H9 (cell line): ENCODE results near the gene PAEP. TPM values are rescaled to one million over a fixed set of nuclear protein-coding genes. Genes with fewer than 3 reads are reported as not detected.

Experiments
- DNase-seq: peaks from one replicate; pipeline ENCODE4 v3.0.0-alpha.2; 2017
- H2AFZ ChIP-seq: one replicate; pipeline ENCODE4 v1.6.1; 2013; ENCODE audit warnings: mild to moderate bottlenecking, low read length, control low read depth, moderate library complexity
- H2AK5ac ChIP-seq: 2 replicates; pipeline ENCODE4 v1.6.1; 2013; ENCODE audit warnings: low read length, control low read depth, mixed read lengths; ENCODE audit not compliant: insufficient read length
- H2BK120ac ChIP-seq: one replicate; pipeline ENCODE4 v1.6.1; 2013; ENCODE audit warnings: low read depth, mild to moderate bottlenecking, low read length, control low read depth, inconsistent platforms; ENCODE audit not compliant: poor library complexity, severe bottlenecking
- H2BK12ac ChIP-seq: 2 replicates; pipeline ENCODE4 v1.6.1; 2013; ENCODE audit warnings: low read length, control low read depth, mixed read lengths, low read depth; ENCODE audit not compliant: insufficient read length
- H2BK15ac ChIP-seq: 2 replicates; pipeline ENCODE4 v1.6.1; 2013; ENCODE audit warnings: low read depth, low read length, control low read depth
- H2BK20ac ChIP-seq: one replicate; pipeline ENCODE4 v1.6.1; 2013; ENCODE audit warnings: low read depth, mild to moderate bottlenecking, low read length, control low read depth, inconsistent platforms; ENCODE audit not compliant: poor library complexity, severe bottlenecking
- H2BK5ac ChIP-seq: 2 replicates; pipeline ENCODE4 v1.6.1; 2013; ENCODE audit warnings: low read length, control low read depth, mixed read lengths; ENCODE audit not compliant: insufficient read length
- H3K14ac ChIP-seq: 2 replicates; pipeline ENCODE4 v1.6.1; 2013; ENCODE audit warnings: low read length, control low read depth; ENCODE audit not compliant: insufficient read depth
- H3K18ac ChIP-seq: 2 replicates; pipeline ENCODE4 v1.6.1; 2013; ENCODE audit warnings: low read depth, mild to moderate bottlenecking, mixed read lengths, low read length, control low read depth; ENCODE audit not compliant: insufficient read length
- H3K23ac ChIP-seq: 2 replicates; pipeline ENCODE4 v1.6.1; 2013; ENCODE audit warnings: low read length, control low read depth, mixed read lengths, low read depth; ENCODE audit not compliant: insufficient read length
- H3K23me2 ChIP-seq: 2 replicates; pipeline ENCODE4 v1.6.1; 2013; ENCODE audit warnings: low read depth, mild to moderate bottlenecking, mixed read lengths, low read length, control low read depth; ENCODE audit not compliant: insufficient read length, poor library complexity, severe bottlenecking
- H3K27ac ChIP-seq: 2 replicates; pipeline ENCODE4 v1.5.1; 2013; ENCODE audit warnings: low read length, control low read depth, mixed read lengths, low read depth; ENCODE audit not compliant: insufficient read length
- H3K27me3 ChIP-seq: 2 replicates; pipeline ENCODE4 v1.6.1; 2013; ENCODE audit warnings: low read length, control low read depth, inconsistent platforms; ENCODE audit not compliant: insufficient read depth
- H3K4ac ChIP-seq: 2 replicates; pipeline ENCODE4 v1.6.1; 2013; ENCODE audit warnings: low read depth, mild to moderate bottlenecking, control low read depth, inconsistent platforms, low read length, moderate library complexity
- H3K4me1 ChIP-seq: 2 replicates; pipeline ENCODE4 v1.6.1; 2013; ENCODE audit warnings: low read length, control low read depth, inconsistent platforms; ENCODE audit not compliant: insufficient read depth
- H3K4me2 ChIP-seq: 2 replicates; pipeline ENCODE4 v1.6.1; 2013; ENCODE audit warnings: low read length, control low read depth, mixed read lengths; ENCODE audit not compliant: insufficient read length, insufficient read depth
- H3K56ac ChIP-seq: 2 replicates; pipeline ENCODE4 v1.6.1; 2013; ENCODE audit warnings: low read depth, mild to moderate bottlenecking, mixed read lengths, low read length, control low read depth; ENCODE audit not compliant: insufficient read length
- H3K79me1 ChIP-seq: 2 replicates; pipeline ENCODE4 v1.6.1; 2013; ENCODE audit warnings: low read depth, mild to moderate bottlenecking, moderate library complexity, low read length, control low read depth, inconsistent platforms; ENCODE audit not compliant: insufficient read depth, poor library complexity, severe bottlenecking
- H3K79me2 ChIP-seq: 2 replicates; pipeline ENCODE4 v1.6.1; 2013; ENCODE audit warnings: low read length, control low read depth, inconsistent platforms; ENCODE audit not compliant: insufficient read depth
- H3K9ac ChIP-seq: 2 replicates; pipeline ENCODE4 v1.6.1; 2013; ENCODE audit warnings: low read length, control low read depth, mixed read lengths; ENCODE audit not compliant: insufficient read length; ENCODE audit errors: extremely low read depth
- H3K9me3 ChIP-seq: one replicate; pipeline ENCODE4 v1.6.1; 2013; ENCODE audit warnings: low read depth, low read length, inconsistent platforms; ENCODE audit not compliant: control insufficient read depth
- H3T11ph ChIP-seq: one replicate; pipeline ENCODE4 v1.6.1; 2013; ENCODE audit warnings: mild to moderate bottlenecking, low read length, control low read depth, inconsistent platforms
- H4K20me1 ChIP-seq: one replicate; pipeline ENCODE4 v1.6.1; 2013; ENCODE audit not compliant: control insufficient read depth, insufficient read length, insufficient read depth
- H4K5ac ChIP-seq: 2 replicates; pipeline ENCODE4 v1.6.1; 2013; ENCODE audit warnings: low read depth, mild to moderate bottlenecking, mixed read lengths, low read length, control low read depth; ENCODE audit not compliant: insufficient read length
- H4K8ac ChIP-seq: replicated peaks from 2 replicates; pipeline ENCODE4 v1.6.1; 2013; ENCODE audit warnings: low read length, control low read depth, mixed read lengths, low read depth; ENCODE audit not compliant: insufficient read length
- H4K91ac ChIP-seq: 2 replicates; pipeline ENCODE4 v1.6.1; 2013; ENCODE audit warnings: low read depth, mild to moderate bottlenecking, moderate library complexity, mixed read lengths, low read length, control low read depth; ENCODE audit not compliant: insufficient read length
- H3K27ac Mint-ChIP-seq, 3 experiments: 2 replicates in 2 of 3; 3 replicates in 1 of 3; pipeline ENCODE4 v1.8.0; 2020 to 2021; ENCODE audit warnings: mixed read lengths in 3 of 3, mild to moderate bottlenecking in 1 of 3, moderate library complexity in 1 of 3
- H3K27me3 Mint-ChIP-seq: 2 replicates; pipeline ENCODE4 v1.8.0; 2021; ENCODE audit warnings: low read depth, mild to moderate bottlenecking, moderate library complexity, mixed read lengths
- H3K36me3 Mint-ChIP-seq, 3 experiments: 2 replicates in 2 of 3; 3 replicates in 1 of 3; pipeline ENCODE4 v1.8.0; 2020 to 2021; ENCODE audit warnings: low read depth in 3 of 3, mixed read lengths in 3 of 3; ENCODE audit not compliant: insufficient read depth in 1 of 3
- H3K4me1 Mint-ChIP-seq, 2 experiments: 2 replicates each; pipeline ENCODE4 v1.8.0; 2020; ENCODE audit warnings: mixed read lengths in 2 of 2
- H3K4me3 Mint-ChIP-seq, 2 experiments: 2 replicates in 1 of 2; 3 replicates in 1 of 2; pipeline ENCODE4 v1.8.0; 2020 to 2021; ENCODE audit warnings: mild to moderate bottlenecking in 2 of 2, mixed read lengths in 2 of 2, moderate library complexity in 1 of 2
- H3K9me3 Mint-ChIP-seq, 2 experiments: 2 replicates in 1 of 2; 3 replicates in 1 of 2; pipeline ENCODE4 v1.8.0; 2020; ENCODE audit warnings: mild to moderate bottlenecking in 2 of 2, mixed read lengths in 2 of 2, moderate library complexity in 1 of 2
- WGBS: extraction: QIAGEN DNeasy Blood & Tissue Kit; methylation state at CpG from one replicate; pipeline ENCODE4 v1.1.7; 2013; ENCODE audit warnings: missing lambda C conversion rate, low lambda C conversion rate, mixed read lengths; ENCODE audit not compliant: insufficient read length; ENCODE audit errors: extremely low coverage; 5-methylcytosine and 5-hydroxymethylcytosine counted together
- total RNA-seq: library from RNA; stranded (reverse); gene quantifications from 2 replicates; pipeline ENCODE4 v1.2.1, GENCODE V29; 2021
- TF ChIP-seq, protein P1 (sequence below): fragments of 200-600 bp; sonication (generic); conservative IDR thresholded peaks from 3 replicates; pipeline ENCODE4 v1.8.0; 2021; ENCODE audit warnings: antibody characterized with exemption, mild to moderate bottlenecking

The PAEP gene
- total RNA-seq, 1 experiment from 2014 or later: not detected

DNA sequence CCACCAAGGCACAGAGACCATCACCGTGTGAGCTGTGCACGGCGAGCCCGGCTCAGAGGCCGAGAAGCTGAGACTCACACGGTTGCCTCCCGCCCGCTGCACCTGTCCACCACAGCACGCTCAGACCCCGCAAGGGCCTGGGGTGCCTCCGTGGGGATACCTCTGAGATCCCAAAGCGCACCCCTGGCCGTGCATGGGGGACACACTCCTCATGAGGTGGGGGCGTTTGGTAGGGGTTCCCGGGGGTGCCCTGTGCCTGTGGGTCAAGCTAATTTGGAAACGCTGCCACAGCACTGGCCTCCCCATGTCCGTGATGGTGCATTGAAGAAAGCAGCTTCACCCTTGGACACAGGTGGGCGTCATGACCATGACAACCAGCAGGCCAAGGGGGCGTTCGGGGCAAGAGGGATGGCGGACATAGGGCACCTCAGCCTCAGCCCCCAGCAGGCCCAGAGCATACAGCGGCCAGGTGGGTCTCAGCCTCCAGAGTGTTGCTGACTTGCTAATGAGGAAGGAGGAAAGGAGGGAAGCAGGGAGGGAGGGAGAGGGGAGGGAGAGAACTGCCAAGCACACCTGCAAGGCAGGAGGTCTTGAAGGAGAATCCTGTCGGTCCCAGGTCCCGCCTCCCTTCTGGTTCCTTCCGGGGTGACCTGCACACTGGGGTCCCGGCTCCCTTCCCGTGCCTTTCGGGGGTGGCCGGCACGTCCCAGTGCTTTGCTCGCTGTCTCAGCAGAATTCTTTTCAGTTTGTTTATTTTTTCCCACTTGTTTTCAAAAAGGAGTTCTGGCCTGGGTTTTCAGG is 43.1 kb downstream of the PAEP start:
- Histone ChIP-seq H3K23me2 (no peaks in the 10 kb centered on the region), H3K79me1 (no peaks in the 10 kb centered on the region), H3K4me1 (no peaks in the 10 kb centered on the region), H3K79me2 (no peaks in the 10 kb centered on the region), H3K4ac (no peak overlapping the region), H2BK15ac (no peak overlapping the region), H4K91ac (no peak overlapping the region), H4K8ac (no peak overlapping the region), H3K56ac (no peak overlapping the region), H2BK120ac (no peak overlapping the region), H3K9me3 (no peaks in the 10 kb centered on the region), H3K27ac (no peak overlapping the region), H2BK12ac (no peak overlapping the region), H4K20me1 (no peaks in the 10 kb centered on the region), H3K23ac (no peak overlapping the region), H2BK20ac (no peak overlapping the region), H3K4me2 (no peak overlapping the region), H2AK5ac (no peak overlapping the region), H3K14ac (no peak overlapping the region), H3T11ph (no peak overlapping the region), H3K27me3 (no peaks in the 10 kb centered on the region), H2BK5ac (no peak overlapping the region), H2AFZ (no peak overlapping the region), H4K5ac (no peak overlapping the region), H3K18ac (no peak overlapping the region), H3K9ac (no peak overlapping the region)
- peaks cover 2% of the 10 kb centered on the region for H3K27me3 Mint-ChIP-seq
- peaks cover 0 to 9% of the 10 kb centered on the region in 2 experiments; a peak in 2 of 4 replicates for H3K4me1 Mint-ChIP-seq
- TF ChIP-seq, protein P1, sequence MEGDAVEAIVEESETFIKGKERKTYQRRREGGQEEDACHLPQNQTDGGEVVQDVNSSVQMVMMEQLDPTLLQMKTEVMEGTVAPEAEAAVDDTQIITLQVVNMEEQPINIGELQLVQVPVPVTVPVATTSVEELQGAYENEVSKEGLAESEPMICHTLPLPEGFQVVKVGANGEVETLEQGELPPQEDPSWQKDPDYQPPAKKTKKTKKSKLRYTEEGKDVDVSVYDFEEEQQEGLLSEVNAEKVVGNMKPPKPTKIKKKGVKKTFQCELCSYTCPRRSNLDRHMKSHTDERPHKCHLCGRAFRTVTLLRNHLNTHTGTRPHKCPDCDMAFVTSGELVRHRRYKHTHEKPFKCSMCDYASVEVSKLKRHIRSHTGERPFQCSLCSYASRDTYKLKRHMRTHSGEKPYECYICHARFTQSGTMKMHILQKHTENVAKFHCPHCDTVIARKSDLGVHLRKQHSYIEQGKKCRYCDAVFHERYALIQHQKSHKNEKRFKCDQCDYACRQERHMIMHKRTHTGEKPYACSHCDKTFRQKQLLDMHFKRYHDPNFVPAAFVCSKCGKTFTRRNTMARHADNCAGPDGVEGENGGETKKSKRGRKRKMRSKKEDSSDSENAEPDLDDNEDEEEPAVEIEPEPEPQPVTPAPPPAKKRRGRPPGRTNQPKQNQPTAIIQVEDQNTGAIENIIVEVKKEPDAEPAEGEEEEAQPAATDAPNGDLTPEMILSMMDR: no peak
- WGBS: no CpG with 5 or more reads among the region's 31 CpGs
- no peaks in the 10 kb centered on the region for H3K36me3 Mint-ChIP-seq
- H3K27ac Mint-ChIP-seq: no peak overlapping the region
- H3K9me3 Mint-ChIP-seq: peaks cover 0 to 2% of the 10 kb centered on the region in 2 experiments; a peak in 3 of 5 replicates
- no peak overlapping the region for H3K4me3 Mint-ChIP-seq
- peak; percentile 49 for DNase-seq
